GM18907 (cell line): Measurements from ENCODE around the gene SUOX.
A peak's percentile ranks its signal among the peaks of the same experiment; 100 is the strongest.
"Not testable (repeated sequence)": the region's sequence is repeated elsewhere in the genome, so short reads cannot be mapped to it uniquely, and the experiment has no call there.

ENCODE experiments used
- ATAC-seq: cut with Tn5 transposase; IDR thresholded peaks from one replicate; pipeline ENCODE4 v1.9.1; 2021; ENCODE audit warnings: mild to moderate bottlenecking, moderate library complexity; ENCODE audit not compliant: unreplicated experiment

Gene SUOX

GRCh38 chr12:55982319-55982936 is 14.6 kb upstream of the SUOX start:
- ATAC-seq = peak; percentile 82

- no peak for ATAC-seq
These were observed 13.7 kb upstream of the SUOX start for GRCh38 chr12:55983232-55983842.

- ATAC-seq = no peak
These were observed 12.2 kb upstream of the SUOX start for GRCh38 chr12:55984861-55985260.

GRCh38 chr12:55985341-55985740 is 11.7 kb upstream of the SUOX start:
- no peak for ATAC-seq

- ATAC-seq = not testable (repeated sequence)
These were observed 11.1 kb upstream of the SUOX start for GRCh38 chr12:55985976-55986375.

GRCh38 chr12:55991110-55991509 is 6.0 kb upstream of the SUOX start:
- no peak for ATAC-seq

DNA sequence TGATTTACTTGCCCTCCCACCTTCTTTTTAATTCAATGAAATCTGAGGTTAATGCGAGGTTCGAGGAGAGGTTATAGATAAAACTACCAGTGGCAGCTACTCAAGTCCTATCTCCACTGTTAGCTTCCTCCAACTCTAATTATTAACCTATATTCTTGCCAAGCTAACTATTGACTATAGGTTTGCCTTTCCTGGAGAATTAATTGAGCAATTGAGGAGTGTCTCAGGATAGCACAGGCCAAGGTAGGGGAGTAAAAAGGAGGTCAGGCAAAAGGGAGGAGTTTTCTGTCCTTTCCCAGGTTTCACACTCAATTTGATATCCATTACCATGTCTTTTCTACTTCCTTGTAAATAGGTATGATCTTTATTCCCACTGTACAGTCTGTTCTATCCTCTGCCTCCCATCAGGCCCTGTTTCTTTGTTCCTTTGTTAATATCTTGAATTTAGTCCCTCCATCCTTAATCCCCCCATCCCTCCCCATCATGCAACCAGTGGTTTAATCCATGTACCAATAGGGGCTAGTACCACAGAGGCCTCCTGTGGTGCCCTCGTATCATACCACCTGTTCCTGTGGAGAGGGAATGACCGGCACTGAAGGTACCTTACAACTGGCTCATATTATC is 3.7 kb upstream of the SUOX start:
- ATAC-seq = no peak

- no peak for ATAC-seq
These were observed 1.7 kb upstream of the SUOX start for GRCh38 chr12:55995366-55995765.

- no peak for ATAC-seq
These were observed 818 bp upstream of the SUOX start for GRCh38 chr12:55996201-55996714.

DNA sequence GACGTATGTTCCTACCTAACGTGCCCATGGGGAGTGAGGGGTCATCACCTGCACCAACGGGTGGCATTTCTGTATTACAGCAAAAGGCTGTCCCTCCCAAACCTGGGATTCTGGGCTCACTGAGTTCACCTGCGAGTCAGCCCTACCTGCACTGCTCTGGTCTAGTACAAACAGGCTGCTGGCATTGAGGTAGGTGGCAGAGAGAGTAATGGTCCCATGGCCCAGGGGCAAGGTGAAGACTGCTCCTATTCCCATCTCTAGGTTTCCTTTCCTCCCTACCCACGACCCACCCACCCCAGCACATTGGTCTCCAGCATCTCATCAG is 421 bp downstream of the SUOX start:
- ATAC-seq = peak; percentile 2

DNA sequence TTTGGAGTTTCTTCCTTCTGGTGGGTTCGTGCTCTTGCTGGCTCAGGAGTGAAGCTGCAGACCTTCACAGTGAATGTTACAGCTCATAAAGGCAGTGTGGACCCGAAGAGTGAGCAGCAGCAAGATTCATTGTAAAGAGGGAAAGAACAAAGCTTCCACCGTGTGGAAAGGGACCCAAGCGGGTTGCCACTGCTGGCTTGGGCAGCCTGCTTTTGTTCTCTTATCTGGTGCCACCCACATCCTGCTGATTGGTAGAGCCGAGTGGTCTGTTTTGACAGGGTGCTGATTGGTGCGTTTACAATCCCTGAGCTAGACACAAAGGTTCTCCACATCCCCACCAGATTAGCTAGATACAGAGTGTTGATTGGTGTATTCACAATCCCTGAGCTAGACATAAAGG is 2.4 kb downstream of the SUOX start:
- ATAC-seq = not testable (repeated sequence)

GRCh38 chr12:55999999-56000540 is 3.0 kb downstream of the SUOX start:
- not testable (repeated sequence) for ATAC-seq

GRCh38 chr12:56001487-56002100 is 4.5 kb downstream of the SUOX start:
- ATAC-seq = no peak

DNA sequence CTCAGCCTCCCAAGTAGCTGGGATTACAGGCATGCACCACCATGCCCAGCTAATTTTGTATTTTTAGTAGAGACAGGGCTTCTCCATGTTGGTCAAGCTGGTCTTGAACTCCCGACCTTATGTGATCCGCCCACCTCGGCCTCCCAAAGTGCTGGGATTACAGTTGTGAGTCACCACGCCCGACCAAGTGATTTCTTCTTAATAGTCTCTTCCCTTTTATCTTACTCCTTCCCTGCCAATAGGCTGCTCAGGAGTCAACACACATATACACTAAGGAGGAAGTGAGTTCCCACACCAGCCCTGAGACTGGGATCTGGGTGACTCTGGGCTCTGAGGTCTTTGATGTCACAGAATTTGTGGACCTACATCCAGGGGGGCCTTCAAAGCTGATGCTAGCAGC is 6.3 kb downstream of the SUOX start:
- ATAC-seq = not testable (repeated sequence)

GRCh38 chr12:56004211-56004610 is 7.1 kb downstream of the SUOX start:
- ATAC-seq = no peak

GRCh38 chr12:56007564-56008559 is 10.8 kb downstream of the SUOX start:
- ATAC-seq = peak; percentile 40

DNA sequence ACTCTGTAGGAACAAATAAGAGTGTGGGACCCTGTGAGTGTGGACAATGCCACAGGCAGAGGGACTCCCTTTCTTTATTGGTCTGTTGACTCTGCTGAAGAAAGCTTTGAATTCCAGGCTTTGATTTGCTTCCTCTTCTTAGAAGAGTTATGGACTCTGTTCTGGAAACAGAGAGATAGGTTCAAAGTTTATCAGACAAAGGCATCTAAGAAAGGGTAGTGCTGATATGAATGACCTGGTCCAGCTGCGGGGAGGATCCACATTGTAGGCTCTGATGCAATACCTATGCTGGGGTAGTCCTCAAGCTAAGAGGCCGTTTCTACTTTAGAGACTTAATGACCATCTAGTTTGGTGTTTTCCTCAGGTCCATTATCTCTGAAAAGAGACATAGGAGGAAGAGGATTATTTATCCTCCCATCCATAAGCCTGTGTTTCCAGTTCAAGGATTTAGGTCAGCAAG is 13.1 kb downstream of the SUOX start:
- ATAC-seq = no peak

- no peak for ATAC-seq
These were observed 14.5 kb downstream of the SUOX start for GRCh38 chr12:56011509-56012090.

GRCh38 chr12:56013482-56013881 is 16.4 kb downstream of the SUOX start:
- ATAC-seq = no peak

GRCh38 chr12:56014205-56014604 is 17.1 kb downstream of the SUOX start:
- ATAC-seq = no peak
